Heart right ventricle (tissue), 16 donors: ENCODE data around the gene BTBD16. TPM values are rescaled to one million over a fixed set of nuclear protein-coding genes. Genes with fewer than 3 reads are reported as not detected.

Experiments used
- ATAC-seq, 8 donors: fragments of 200-7000 bp; cut with Tn5 transposase; one replicate each; pipeline ENCODE4 v1.9.1; 2020; ENCODE audit warnings: mild to moderate bottlenecking in 8 of 8, moderate library complexity in 8 of 8, moderate number of reproducible peaks in 1 of 8
- DNase-seq, 2 donors: peaks; one replicate each; pipeline ENCODE4 v3.0.0-alpha.2; 2020
- H3K27ac ChIP-seq, 10 donors: fragments of 200-600 bp; sonication (generic) in 2 of 10; one replicate each; pipeline versions ENCODE4 v1.5.0 to v1.8.0; 2020 to 2022; ENCODE audit warnings: mild to moderate bottlenecking in 3 of 10
- H3K27me3 ChIP-seq, 7 donors: fragments of 200-600 bp; one replicate each; pipeline ENCODE4 v1.8.0; 2021 to 2022; ENCODE audit warnings: mild to moderate bottlenecking in 2 of 7
- H3K36me3 ChIP-seq, 9 donors: fragments of 200-600 bp; sonication (generic) in 1 of 9; one replicate each; pipeline versions ENCODE4 v1.5.0 to v1.8.0; 2020 to 2022; ENCODE audit warnings: mild to moderate bottlenecking in 2 of 9
- H3K4me1 ChIP-seq, 9 donors: fragments of 200-600 bp; sonication (generic) in 1 of 9; one replicate each; pipeline versions ENCODE4 v1.5.0 to v1.8.0; 2020 to 2022; ENCODE audit warnings: mild to moderate bottlenecking in 4 of 9
- H3K4me3 ChIP-seq, 10 donors: fragments of 200-600 bp; sonication (generic) in 2 of 10; one replicate each; pipeline versions ENCODE4 v1.5.0 to v1.8.0; 2020 to 2022; ENCODE audit warnings: mild to moderate bottlenecking in 7 of 10, moderate library complexity in 2 of 10
- H3K9me3 ChIP-seq, 11 donors: fragments of 200-600 bp in 10 of 11; sonication (generic) in 2 of 11; one replicate each; pipeline versions ENCODE4 v1.5.0 to v1.8.0; 2013 to 2022; ENCODE audit warnings: mild to moderate bottlenecking in 2 of 11, control low read depth in 1 of 11, moderate library complexity in 1 of 11
- WGBS, 2 donors: extraction: QIAGEN DNeasy Blood & Tissue Kit; methylation state at CpG; one replicate each; pipeline ENCODE4 v1.1.7; 2013; ENCODE audit warnings: inconsistent platforms in 1 of 2; 5-methylcytosine and 5-hydroxymethylcytosine counted together
- intact Hi-C, 10 donors: fragments of 100-400 bp; cut with DNase I; formaldehyde crosslinking; loops; one replicate each; pipeline versions ENCODE4 v1.11.1 to v1.14.2; 2022
- polyA plus RNA-seq, 2 donors: library from polyadenylated mRNA; stranded (reverse); fragments of 200-250 nt; gene quantifications; one replicate each; pipeline ENCODE4 v1.2.3, GENCODE V29; 2013
- total RNA-seq, 10 donors: library from RNA; stranded (reverse); fragmentation: NEBNext Ultra II Directional in 3 of 10; extraction: Animal tissue kit (Norgen Biotek cat#: 25700) in 3 of 10; gene quantifications; one replicate each; pipeline versions ENCODE4 v1.2.1 to v1.2.4, GENCODE V29; 2021 to 2023
- TF ChIP-seq, protein P1 (sequence below), 9 donors: fragments of 200-600 bp; sonication (generic) in 2 of 9; IDR thresholded peaks; one replicate each; pipeline versions ENCODE4 v1.5.0 to v1.8.0; 2021 to 2022; ENCODE audit warnings: antibody characterized with exemption in 9 of 9, mild to moderate bottlenecking in 5 of 9, moderate library complexity in 1 of 9
- donor health status: Arrhythmogenic right ventricular cardiomyopathy.
- donor health status: ischemic (EF 13 %, LVEDD 7.1; RV severe dilation, severe dysfunction).
- donor health status: healthy with polysubstance abuse.
- donor health status: DM: no; HTN: yes; CAD: no.
- donor health status: DM: no; HTN: no; CAD: no.
- donor health status: ischemic (EF 25% LVEDD 6.9; RV normal size, moderate dysfunction).
- donor health status: ischemic (EF 25% LVEDD 5.7; RV mildly dilated, moderate dysfunction).
- donor health status: healthy.
- donor health status: DM: yes; HTN: yes; CAD: no.
- donor health status: Ischemic cardiomyopathy.
- donor health status: ischemic (EF 35%, LVEDD 5.7; RV mildly dilated, moderate dysfunction).
- donor health status: nonischemic (EF 11% LVEDD 7.7; RV severe dilation, severe dysfunction).
- donor health status: DM: yes; HTN: yes; CAD: no.
- donor health status: PGD.
- donor health status: ischemic (EF 29% LVEDD 5.4; RV normal size, mild dysfunction).
- donor health status: nonischemic (EF 23%, LVEDD 6.1; RV moderate dilation, normal function).

The BTBD16 gene
- total and polyA plus RNA-seq, 12 donors: 0.29 to 0.76 TPM; not detected in 10

DNA sequence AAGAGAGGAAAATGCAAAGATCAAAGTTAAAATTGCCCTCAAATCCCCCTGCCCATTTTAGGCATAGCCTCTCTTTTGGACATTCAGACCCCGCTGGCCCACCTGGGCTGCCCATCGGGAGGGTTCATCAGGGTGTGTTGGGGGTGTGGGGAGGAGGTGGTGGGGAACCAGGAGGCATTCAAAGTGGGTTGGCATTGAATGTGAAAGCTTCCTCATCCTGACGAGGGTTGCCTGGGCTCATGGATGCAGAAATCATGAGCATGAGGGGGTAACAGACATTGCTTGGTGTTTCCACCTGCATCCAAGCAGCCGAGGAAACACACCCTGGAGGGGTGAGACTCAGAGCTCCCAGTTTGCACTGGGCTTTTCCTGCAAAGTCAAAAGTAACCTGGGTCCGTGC lies 20.6 kb downstream of the BTBD16 start:
- WGBS, 2 donors: 90 to 92% methylated on average over 5 of the region's 5 CpGs
- ATAC-seq: no peak
- intact Hi-C loops: loop anchor here in 5 of 10 donors (10.0 kb wide), 2 partner anchors 413 to 1263 kb away; no protein-coding TSS in a partner anchor
- DNase-seq: no peak
- Histone ChIP-seq H3K9me3 (no peaks in the 10 kb centered on the region), H3K27me3 (no peaks in the 10 kb centered on the region), H3K4me3 (no peak overlapping the region), H3K4me1 (peaks cover under 1 to 27% (median 16%) of the 10 kb centered on the region in 9 donors), H3K27ac (no peak overlapping the region), H3K36me3 (no peaks in the 10 kb centered on the region)
- TF ChIP-seq, protein P1, sequence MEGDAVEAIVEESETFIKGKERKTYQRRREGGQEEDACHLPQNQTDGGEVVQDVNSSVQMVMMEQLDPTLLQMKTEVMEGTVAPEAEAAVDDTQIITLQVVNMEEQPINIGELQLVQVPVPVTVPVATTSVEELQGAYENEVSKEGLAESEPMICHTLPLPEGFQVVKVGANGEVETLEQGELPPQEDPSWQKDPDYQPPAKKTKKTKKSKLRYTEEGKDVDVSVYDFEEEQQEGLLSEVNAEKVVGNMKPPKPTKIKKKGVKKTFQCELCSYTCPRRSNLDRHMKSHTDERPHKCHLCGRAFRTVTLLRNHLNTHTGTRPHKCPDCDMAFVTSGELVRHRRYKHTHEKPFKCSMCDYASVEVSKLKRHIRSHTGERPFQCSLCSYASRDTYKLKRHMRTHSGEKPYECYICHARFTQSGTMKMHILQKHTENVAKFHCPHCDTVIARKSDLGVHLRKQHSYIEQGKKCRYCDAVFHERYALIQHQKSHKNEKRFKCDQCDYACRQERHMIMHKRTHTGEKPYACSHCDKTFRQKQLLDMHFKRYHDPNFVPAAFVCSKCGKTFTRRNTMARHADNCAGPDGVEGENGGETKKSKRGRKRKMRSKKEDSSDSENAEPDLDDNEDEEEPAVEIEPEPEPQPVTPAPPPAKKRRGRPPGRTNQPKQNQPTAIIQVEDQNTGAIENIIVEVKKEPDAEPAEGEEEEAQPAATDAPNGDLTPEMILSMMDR (IDR thresholded peaks at IDR 0.05): no peak

- no peaks in the 10 kb centered on the region for H3K27me3 ChIP-seq
- H3K9me3 ChIP-seq: no peaks in the 10 kb centered on the region
- DNase-seq (no peak), ATAC-seq (no peak)
- no peak overlapping the region for H3K27ac ChIP-seq
- H3K36me3 ChIP-seq: no peaks in the 10 kb centered on the region
- H3K4me1 ChIP-seq: peaks cover 0 to 21% (median 9%) of the 10 kb centered on the region in 9 donors
- WGBS, 2 donors: 88 to 92% methylated on average over 3 of the region's 3 CpGs
- H3K4me3 ChIP-seq: no peak overlapping the region
- TF ChIP-seq, protein P1 (IDR thresholded peaks at IDR 0.05): no peak
- intact Hi-C loops: loop anchor here in 5 of 10 donors (10.0 kb wide), 2 partner anchors 412 to 1262 kb away; no protein-coding TSS in a partner anchor
Measured at GRCh38 chr10:122292376-122292775, 21.3 kb downstream of the BTBD16 start.

DNA sequence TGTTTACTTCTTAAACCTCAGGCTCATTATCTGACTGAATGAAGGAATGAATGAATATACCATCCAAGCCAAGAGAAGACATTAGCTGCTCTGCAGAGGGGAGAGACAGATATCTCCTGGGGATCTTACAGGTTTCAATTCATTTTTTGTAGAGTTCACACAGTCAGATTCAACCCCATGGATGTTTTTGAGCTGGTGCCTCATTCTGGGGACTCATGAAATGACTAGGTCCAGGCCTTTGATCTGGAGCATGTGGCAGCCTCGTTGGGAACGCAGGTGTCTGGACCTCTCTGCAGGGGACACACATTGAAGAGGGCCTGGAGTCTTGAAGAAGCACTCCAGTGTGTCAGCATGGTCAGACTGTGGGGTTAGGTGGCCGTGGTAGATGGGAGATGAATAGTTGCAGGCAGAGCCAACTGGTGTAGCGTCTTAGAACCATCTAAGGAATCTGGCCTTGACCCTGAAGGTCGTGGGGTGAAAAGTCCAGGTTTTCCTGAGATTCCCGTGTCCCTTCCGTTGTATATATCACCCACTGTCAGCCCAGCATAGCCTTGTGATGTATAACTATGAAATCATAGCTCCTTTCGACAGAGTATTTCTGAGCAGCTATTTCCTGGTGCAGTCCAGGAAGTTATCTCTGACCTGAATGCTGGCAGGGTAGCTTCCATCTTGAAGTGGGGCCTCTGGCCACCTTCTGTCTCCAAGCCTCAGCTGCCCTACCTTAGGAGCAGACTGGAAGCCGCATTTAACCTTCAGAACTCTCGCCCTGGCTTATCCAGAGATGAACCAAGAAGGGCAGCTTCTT lies 22.3 kb downstream of the BTBD16 start:
- no peak overlapping the region for H3K27ac ChIP-seq
- no peak overlapping the region for H3K4me3 ChIP-seq
- TF ChIP-seq, protein P1 (IDR thresholded peaks at IDR 0.05): no peak
- no peaks in the 10 kb centered on the region for H3K27me3 ChIP-seq
- H3K9me3 ChIP-seq: no peaks in the 10 kb centered on the region
- intact Hi-C loops: loop anchor here in 5 of 10 donors (10.0 kb wide), 2 partner anchors 411 to 1261 kb away; no protein-coding TSS in a partner anchor
- ATAC-seq: no peak
- no peaks in the 10 kb centered on the region for H3K36me3 ChIP-seq
- peaks cover 0 to 11% (median 0%) of the 10 kb centered on the region in 9 donors for H3K4me1 ChIP-seq
- 86 to 89% methylated on average over 10 of the region's 10 CpGs for WGBS, 2 donors
- DNase-seq: no peak

DNA sequence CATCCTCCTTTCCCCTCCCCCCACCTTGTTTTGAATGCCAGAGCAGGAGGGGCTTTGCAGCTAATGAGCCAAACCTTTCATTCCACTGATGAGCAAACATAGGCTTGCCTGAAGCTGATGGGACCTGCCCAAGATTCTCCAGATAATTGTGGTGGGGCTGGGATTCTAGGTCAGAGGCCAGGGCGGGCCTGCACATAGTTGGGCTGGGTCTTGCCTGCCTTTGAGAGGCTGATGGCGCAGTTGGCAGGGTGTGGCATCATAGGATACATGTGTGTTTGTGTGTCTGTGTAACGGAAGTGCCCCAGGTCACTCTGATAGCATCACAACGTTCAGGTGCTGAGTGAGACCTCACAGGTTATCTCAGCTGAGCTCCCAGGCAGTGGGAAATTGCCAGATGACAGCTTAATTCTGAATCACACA lies 22.9 kb downstream of the BTBD16 start:
- ATAC-seq (no peak), DNase-seq (no peak)
- TF ChIP-seq, protein P1 (IDR thresholded peaks at IDR 0.05): no peak
- Histone ChIP-seq H3K9me3 (no peaks in the 10 kb centered on the region), H3K27me3 (no peaks in the 10 kb centered on the region), H3K4me1 (peaks cover 0 to 10% (median 2%) of the 10 kb centered on the region in 9 donors), H3K4me3 (no peak overlapping the region), H3K27ac (no peak overlapping the region), H3K36me3 (no peaks in the 10 kb centered on the region)
- intact Hi-C loops: loop anchor here in 5 of 10 donors (10.0 kb wide), 2 partner anchors 411 to 1261 kb away; no protein-coding TSS in a partner anchor
- WGBS, 2 donors: 77 to 80% methylated on average over 4 of the region's 4 CpGs
